K562 (cell line): ENCODE data around the gene RPL36AL. TPM values are rescaled to one million over a fixed set of nuclear protein-coding genes. Genes with fewer than 3 reads are reported as not detected.

ENCODE experiments used
- ATAC-seq: fragments of 200-7000 bp; cut with Tn5 transposase; 3 replicates; pipeline ENCODE4 v1.9.1; 2020; ENCODE audit warnings: moderate library complexity
- BruUV-seq: library from RNA; stranded (reverse); fragments of 400-500 nt; replicated peaks from 2 replicates; lab custom pipeline; 2021; lab: Mats Ljungman, UMichigan
- CTCF ChIA-PET: fragments of 300-600 bp; formaldehyde crosslinking; extraction: SDS; loops from one replicate; lab custom pipeline; 2021; ENCODE audit warnings: low intra/inter-chr PET ratio; lab: Yijun Ruan, JAX
- POLR2A ChIA-PET: fragments of 300-600, 350-650 bp; sonication (Branson Sonifier 250); formaldehyde crosslinking; extraction: SDS; loops from one replicate; lab custom pipeline; 2021; ENCODE audit warnings: antibody characterized with exemption, inconsistent platforms; lab: Yijun Ruan, JAX
- DNase-seq, 4 experiments: peaks; one replicate each; pipeline versions ENCODE4 v3.0.0 to v3.0.0-alpha.2; 2011 to 2018; ENCODE audit warnings: low spot score in 3 of 4, mixed read lengths in 3 of 4; ENCODE audit errors: extremely low read depth in 1 of 4
- FAIRE-seq: peaks from 2 replicates; lab custom pipeline; 2011; peaks lifted over from hg19 to GRCh38; lab: Jason Lieb, UNC
- H2AFZ ChIP-seq: 2 replicates; pipeline ENCODE4 v1.6.0; 2011; ENCODE audit warnings: low read depth, low read length, control low read depth, inconsistent platforms
- H3K27ac ChIP-seq: fragments of 200-600 bp; 3 replicates; pipeline ENCODE4 v1.8.0; 2011; ENCODE audit warnings: low read depth, mild to moderate bottlenecking, control low read depth, inconsistent platforms, low read length, moderate library complexity, mixed read lengths; ENCODE audit errors: extremely low read depth
- H3K27me3 ChIP-seq, 2 experiments: fragments of 300-600 bp in 1 of 2; 2 replicates in 1 of 2; 3 replicates in 1 of 2; pipeline versions ENCODE4 v1.6.0 to v1.8.0; 2011; ENCODE audit warnings: inconsistent platforms in 2 of 2, low read length in 2 of 2, mild to moderate bottlenecking in 1 of 2, mixed read lengths in 1 of 2, moderate library complexity in 1 of 2; ENCODE audit not compliant: control insufficient read depth in 2 of 2, insufficient read depth in 2 of 2
- H3K36me3 ChIP-seq: fragments of 300-600 bp; 3 replicates; pipeline ENCODE4 v1.8.0; 2011; ENCODE audit warnings: mild to moderate bottlenecking, low read length, inconsistent platforms; ENCODE audit not compliant: control insufficient read depth, insufficient read depth
- H3K4me1 ChIP-seq, 2 experiments: fragments of 200-600 bp in 1 of 2; replicated peaks in 1 of 2; 2 replicates in 1 of 2; 3 replicates in 1 of 2; pipeline versions ENCODE4 v1.5.1 to v1.8.0; 2011; ENCODE audit warnings: inconsistent platforms in 2 of 2, low read length in 2 of 2, mild to moderate bottlenecking in 1 of 2, mixed read lengths in 1 of 2, moderate library complexity in 1 of 2; ENCODE audit not compliant: control insufficient read depth in 2 of 2, insufficient read depth in 2 of 2
- H3K4me2 ChIP-seq: 2 replicates; pipeline ENCODE4 v1.6.1; 2011; ENCODE audit warnings: low read length, control low read depth, inconsistent platforms, mixed read lengths; ENCODE audit not compliant: insufficient read depth
- H3K4me3 ChIP-seq: fragments of 200-600 bp; sonication (generic), shearing (Covaris generic); 2 replicates; pipeline ENCODE4 v1.5.1; 2016; ENCODE audit warnings: control low read depth, inconsistent platforms
- H3K79me2 ChIP-seq: fragments of 200-600 bp; 3 replicates; pipeline ENCODE4 v1.8.0; 2011; ENCODE audit warnings: low read length, inconsistent platforms; ENCODE audit not compliant: control insufficient read depth, insufficient read depth
- H3K9ac ChIP-seq, 2 experiments: 2 replicates each; pipeline versions ENCODE4 v1.6.0 to v1.6.1; 2011; ENCODE audit warnings: low read depth in 2 of 2, low read length in 2 of 2, control low read depth in 1 of 2, inconsistent platforms in 1 of 2, mild to moderate bottlenecking in 1 of 2, mixed read lengths in 1 of 2; ENCODE audit not compliant: insufficient read depth in 1 of 2
- H3K9me1 ChIP-seq: one replicate; pipeline ENCODE4 v1.6.0; 2011; ENCODE audit warnings: inconsistent platforms, mild to moderate bottlenecking, low read length, moderate library complexity; ENCODE audit not compliant: control insufficient read depth, insufficient read depth
- H3K9me3 ChIP-seq: replicated peaks from 2 replicates; pipeline ENCODE4 v1.5.1; 2011; ENCODE audit warnings: low read depth, low read length, inconsistent platforms; ENCODE audit not compliant: control insufficient read depth, insufficient read depth
- H4K20me1 ChIP-seq: replicated peaks from 2 replicates; pipeline ENCODE4 v1.6.1; 2011; ENCODE audit warnings: low read length, inconsistent platforms, mixed read lengths; ENCODE audit not compliant: control insufficient read depth, insufficient read depth
- CBFB ChIP-seq: sonication (generic); formaldehyde crosslinking; IDR thresholded peaks from 2 replicates; pipeline ENCODE4 v1.4.0; 2020; ENCODE audit warnings: mild to moderate bottlenecking, missing genetic modification reagents
- CBX5 ChIP-seq: IDR thresholded peaks from 2 replicates; pipeline ENCODE4 v1.6.1; 2014; ENCODE audit warnings: low read depth, borderline replicate concordance
- MCM5 ChIP-seq: fragments of 450-650 bp; IDR thresholded peaks from 2 replicates; pipeline ENCODE4 v1.6.1; 2016; ENCODE audit warnings: low read depth
- ZFP1 ChIP-seq: fragments of 450-650 bp; formaldehyde crosslinking; IDR thresholded peaks from 2 replicates; pipeline ENCODE4 v1.4.0; 2020; ENCODE audit warnings: mild to moderate bottlenecking, mixed read lengths
- ZNF57 ChIP-seq: fragments of 450-650 bp; formaldehyde crosslinking; IDR thresholded peaks from 2 replicates; pipeline ENCODE4 v1.4.0; 2020; ENCODE audit warnings: mild to moderate bottlenecking, moderate library complexity
- WGBS: fragments of 100-300 bp; shearing (Covaris generic); methylation state at CpG from one replicate; pipeline ENCODE4 v1.1.6; 2016; ENCODE audit warnings: low coverage, mixed read lengths; ENCODE audit not compliant: insufficient coverage; ENCODE audit errors: missing lambda C conversion rate; 5-methylcytosine and 5-hydroxymethylcytosine counted together
- in situ Hi-C: fragments of 300-500 bp; cut with MboI; formaldehyde crosslinking; loops from 4 replicates; pipeline ENCODE4 v1.15.0; 2018; ENCODE audit warnings: inconsistent platforms, mixed read lengths
- intact Hi-C: fragments of 100-400 bp; cut with micrococcal nuclease; formaldehyde crosslinking; loops from 2 replicates; pipeline ENCODE4 v1.14.2; 2022
- polyA plus RNA-seq, 8 experiments: library from polyadenylated mRNA; depleted of rRNA in 4 of 8; stranded (reverse) in 5 of 8; unstranded in 3 of 8; fragments of >200 nt; fragmentation: Nextera tagmentation in 2 of 8; fragmentation: Illumina TruSeq in 1 of 8; extraction: Ambion mirVana in 2 of 8; extraction: Trizol in 1 of 8; gene quantifications; 2 replicates each; pipeline versions ENCODE4 v1.2.1 to v1.2.3, GENCODE V29; 2011 to 2014; ENCODE audit warnings: inconsistent platforms in 1 of 8, missing spikeins in 1 of 8
- total RNA-seq, 7 experiments: library from RNA; depleted of rRNA in 6 of 7; stranded (reverse); fragments of >200 nt in 6 of 7; fragmentation: Illumina TruSeq in 2 of 7; extraction: Trizol in 2 of 7; gene quantifications; 2 replicates each; pipeline versions ENCODE4 v1.2.1 to v1.2.3, GENCODE V29; 2011 to 2021; ENCODE audit warnings: low replicate concordance in 1 of 7
- TF ChIP-seq, protein P1 (sequence below): sonication (generic); formaldehyde crosslinking; IDR thresholded peaks from 2 replicates; pipeline ENCODE4 v1.8.1; 2023; ENCODE audit warnings: missing genetic modification reagents, mild to moderate bottlenecking, borderline replicate concordance
- TF ChIP-seq, protein P2 (sequence below): fragments of 450-650 bp; conservative IDR thresholded peaks from 2 replicates; pipeline ENCODE4 v1.6.1; 2016; ENCODE audit warnings: missing genetic modification characterization, low read depth, mild to moderate bottlenecking, missing compliant biosample characterization, moderate library complexity
- TF ChIP-seq, protein P3 (sequence below): fragments of 450-650 bp; conservative IDR thresholded peaks from 2 replicates; pipeline ENCODE4 v1.6.1; 2016; ENCODE audit warnings: missing genetic modification characterization, low read depth, mild to moderate bottlenecking, control low read depth, missing compliant biosample characterization

The RPL36AL gene
- total and polyA plus RNA-seq, 9 of the 15 experiments (the other 6 are each of a cell fraction or from before 2014, with no cell fraction given) = 146 to 674 (median 360) TPM

DNA sequence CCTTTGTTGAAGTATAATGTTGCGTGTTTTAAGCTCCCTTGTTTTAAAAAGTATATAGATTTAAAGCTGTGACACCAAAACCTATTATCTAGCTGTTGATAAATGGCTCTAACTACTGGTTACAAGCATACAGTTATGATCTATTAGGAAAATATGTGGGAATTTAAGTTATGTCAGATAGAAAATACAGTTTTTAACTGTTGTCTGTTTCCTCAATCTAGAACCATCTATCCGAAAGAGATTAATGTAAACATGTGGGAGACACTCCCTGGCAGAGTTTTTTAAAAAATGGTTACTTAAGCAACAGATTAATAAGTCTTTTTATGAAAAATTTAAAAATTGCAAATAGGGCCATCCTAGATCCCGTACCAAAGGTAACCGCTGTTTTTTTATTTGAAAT is 8.2 kb downstream of the RPL36AL start:
- Histone ChIP-seq H3K4me1 (peaks cover 0 to 4% of the 10 kb centered on the region in 2 experiments; a peak in 4 of 5 replicates), H3K4me3 (no peak overlapping the region), H3K27ac (no peak overlapping the region), H3K36me3 (peaks cover 45% of the 10 kb centered on the region), H3K79me2 (peaks cover 25% of the 10 kb centered on the region), H3K4me2 (no peak overlapping the region), H3K27me3 (no peaks in the 10 kb centered on the region)
- POLR2A ChIA-PET = interaction anchor here (0.8 to 1.0 kb wide), 2 partner anchors 8 to 13 kb away, joined by 3 read pairs; partner anchors contain the start of genes LRR1, MGAT2 and RPL36AL
- in situ Hi-C loops = no loop called here
- DNase-seq (no peak), ATAC-seq (no peak)
- intact Hi-C loops = no loop called here
- TF ChIP-seq, protein P1, sequence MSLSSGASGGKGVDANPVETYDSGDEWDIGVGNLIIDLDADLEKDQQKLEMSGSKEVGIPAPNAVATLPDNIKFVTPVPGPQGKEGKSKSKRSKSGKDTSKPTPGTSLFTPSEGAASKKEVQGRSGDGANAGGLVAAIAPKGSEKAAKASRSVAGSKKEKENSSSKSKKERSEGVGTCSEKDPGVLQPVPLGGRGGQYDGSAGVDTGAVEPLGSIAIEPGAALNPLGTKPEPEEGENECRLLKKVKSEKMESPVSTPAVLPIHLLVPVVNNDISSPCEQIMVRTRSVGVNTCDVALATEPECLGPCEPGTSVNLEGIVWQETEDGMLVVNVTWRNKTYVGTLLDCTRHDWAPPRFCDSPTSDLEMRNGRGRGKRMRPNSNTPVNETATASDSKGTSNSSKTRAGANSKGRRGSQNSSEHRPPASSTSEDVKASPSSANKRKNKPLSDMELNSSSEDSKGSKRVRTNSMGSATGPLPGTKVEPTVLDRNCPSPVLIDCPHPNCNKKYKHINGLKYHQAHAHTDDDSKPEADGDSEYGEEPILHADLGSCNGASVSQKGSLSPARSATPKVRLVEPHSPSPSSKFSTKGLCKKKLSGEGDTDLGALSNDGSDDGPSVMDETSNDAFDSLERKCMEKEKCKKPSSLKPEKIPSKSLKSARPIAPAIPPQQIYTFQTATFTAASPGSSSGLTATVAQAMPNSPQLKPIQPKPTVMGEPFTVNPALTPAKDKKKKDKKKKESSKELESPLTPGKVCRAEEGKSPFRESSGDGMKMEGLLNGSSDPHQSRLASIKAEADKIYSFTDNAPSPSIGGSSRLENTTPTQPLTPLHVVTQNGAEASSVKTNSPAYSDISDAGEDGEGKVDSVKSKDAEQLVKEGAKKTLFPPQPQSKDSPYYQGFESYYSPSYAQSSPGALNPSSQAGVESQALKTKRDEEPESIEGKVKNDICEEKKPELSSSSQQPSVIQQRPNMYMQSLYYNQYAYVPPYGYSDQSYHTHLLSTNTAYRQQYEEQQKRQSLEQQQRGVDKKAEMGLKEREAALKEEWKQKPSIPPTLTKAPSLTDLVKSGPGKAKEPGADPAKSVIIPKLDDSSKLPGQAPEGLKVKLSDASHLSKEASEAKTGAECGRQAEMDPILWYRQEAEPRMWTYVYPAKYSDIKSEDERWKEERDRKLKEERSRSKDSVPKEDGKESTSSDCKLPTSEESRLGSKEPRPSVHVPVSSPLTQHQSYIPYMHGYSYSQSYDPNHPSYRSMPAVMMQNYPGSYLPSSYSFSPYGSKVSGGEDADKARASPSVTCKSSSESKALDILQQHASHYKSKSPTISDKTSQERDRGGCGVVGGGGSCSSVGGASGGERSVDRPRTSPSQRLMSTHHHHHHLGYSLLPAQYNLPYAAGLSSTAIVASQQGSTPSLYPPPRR = no peak
- TF ChIP-seq ZNF57 (CRISPR knock-in tag) (no peak), ZFP1 (CRISPR knock-in tag) (no peak), MCM5 (no peak), CBFB (no peak), CBX5 (no peak)
- TF ChIP-seq, protein P2, sequence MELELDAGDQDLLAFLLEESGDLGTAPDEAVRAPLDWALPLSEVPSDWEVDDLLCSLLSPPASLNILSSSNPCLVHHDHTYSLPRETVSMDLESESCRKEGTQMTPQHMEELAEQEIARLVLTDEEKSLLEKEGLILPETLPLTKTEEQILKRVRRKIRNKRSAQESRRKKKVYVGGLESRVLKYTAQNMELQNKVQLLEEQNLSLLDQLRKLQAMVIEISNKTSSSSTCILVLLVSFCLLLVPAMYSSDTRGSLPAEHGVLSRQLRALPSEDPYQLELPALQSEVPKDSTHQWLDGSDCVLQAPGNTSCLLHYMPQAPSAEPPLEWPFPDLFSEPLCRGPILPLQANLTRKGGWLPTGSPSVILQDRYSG = no peak
- TF ChIP-seq, protein P3, sequence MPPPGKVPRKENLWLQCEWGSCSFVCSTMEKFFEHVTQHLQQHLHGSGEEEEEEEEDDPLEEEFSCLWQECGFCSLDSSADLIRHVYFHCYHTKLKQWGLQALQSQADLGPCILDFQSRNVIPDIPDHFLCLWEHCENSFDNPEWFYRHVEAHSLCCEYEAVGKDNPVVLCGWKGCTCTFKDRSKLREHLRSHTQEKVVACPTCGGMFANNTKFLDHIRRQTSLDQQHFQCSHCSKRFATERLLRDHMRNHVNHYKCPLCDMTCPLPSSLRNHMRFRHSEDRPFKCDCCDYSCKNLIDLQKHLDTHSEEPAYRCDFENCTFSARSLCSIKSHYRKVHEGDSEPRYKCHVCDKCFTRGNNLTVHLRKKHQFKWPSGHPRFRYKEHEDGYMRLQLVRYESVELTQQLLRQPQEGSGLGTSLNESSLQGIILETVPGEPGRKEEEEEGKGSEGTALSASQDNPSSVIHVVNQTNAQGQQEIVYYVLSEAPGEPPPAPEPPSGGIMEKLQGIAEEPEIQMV (tag) = no peak
- TF ChIP-seq, all 486 proteins: peak for 0
- Histone ChIP-seq H3K9ac (no peak overlapping the region), H3K9me3 (no peaks in the 10 kb centered on the region), H2AFZ (no peak overlapping the region), H3K9me1 (peaks cover under 1% of the 10 kb centered on the region), H4K20me1 (no peaks in the 10 kb centered on the region)
- CTCF ChIA-PET = no interaction called here
- no TSS peak for BruUV-seq
- WGBS = 74% methylated on average over 4 of the region's 4 CpGs
- FAIRE-seq = no peak
